Adrenal gland (tissue), 12 donors: ENCODE results near the gene KRTAP25-1. TPM values are rescaled to one million over a fixed set of nuclear protein-coding genes. Genes with fewer than 3 reads are reported as not detected.

Experiments
- DNase-seq, 7 donors: peaks; one replicate each; pipeline ENCODE4 v3.0.0-alpha.2; 2019 to 2020
- H3K27ac ChIP-seq, 5 donors: fragments of 200-600 bp; sonication (generic) in 4 of 5; 1 replicate in 3 of 5; 2 replicates in 2 of 5; pipeline versions ENCODE4 v1.5.1 to v1.8.0; 2016 to 2020; ENCODE audit warnings: mild to moderate bottlenecking in 1 of 5
- H3K27me3 ChIP-seq: fragments of 200-600 bp; 2 replicates; pipeline ENCODE4 v1.8.0; 2021
- H3K36me3 ChIP-seq, 2 donors: fragments of 200-600 bp; replicated peaks in 1 of 2; 1 replicate in 1 of 2; 2 replicates in 1 of 2; pipeline versions ENCODE4 v1.5.1 to v1.8.0; 2018 to 2022
- H3K4me1 ChIP-seq, 2 donors: fragments of 200-600 bp; replicated peaks in 1 of 2; 1 replicate in 1 of 2; 2 replicates in 1 of 2; pipeline versions ENCODE4 v1.5.1 to v1.8.0; 2018 to 2021
- H3K4me3 ChIP-seq, 4 donors: fragments of 200-600 bp; sonication (generic) in 3 of 4; one replicate each; pipeline ENCODE4 v1.5.1; 2016 to 2018
- H3K9me3 ChIP-seq, 3 donors: fragments of 200-600 bp; sonication (generic) in 1 of 3; replicated peaks in 1 of 3; 1 replicate in 2 of 3; 2 replicates in 1 of 3; pipeline versions ENCODE4 v1.5.1 to v1.8.0; 2016 to 2021
- POLR2A ChIP-seq, 2 donors: fragments of 450-650 bp; IDR thresholded peaks; one replicate each; pipeline ENCODE4 v1.6.1; 2017; ENCODE audit warnings: antibody characterized with exemption in 2 of 2, mild to moderate bottlenecking in 2 of 2, moderate library complexity in 1 of 2
- WGBS, 4 donors: extraction: QIAGEN DNeasy Blood & Tissue Kit in 2 of 4; methylation state at CpG; one replicate each; pipeline versions ENCODE4 v1.1.5 to v1.1.7; 2013 to 2017; 5-methylcytosine and 5-hydroxymethylcytosine counted together
- intact Hi-C, 2 donors: fragments of 100-400 bp; cut with DNase I; formaldehyde crosslinking; loops; one replicate each; pipeline versions ENCODE4 v1.14.1 to v1.15.0; 2022 to 2023
- polyA plus RNA-seq, 3 donors: library from polyadenylated mRNA; stranded (reverse); fragments of 200-250 nt in 2 of 3; fragments of 350-450 nt in 1 of 3; fragmentation: Illumina TruSeq in 1 of 3; extraction: RNeasy Lipid Tissue Mini Kit (QIAGEN cat#74804) in 1 of 3; gene quantifications; one replicate each; pipeline ENCODE4 v1.2.3, GENCODE V29; 2013 to 2014
- total RNA-seq, 9 donors: library from RNA; depleted of rRNA in 4 of 9; stranded (reverse); fragments of >200 nt in 4 of 9; fragments of 120-200 nt in 1 of 9; fragmentation: NEBNext Ultra II Directional in 1 of 9; extraction: Animal tissue kit (Norgen Biotek cat#: 25700) in 1 of 9; gene quantifications; one replicate each; pipeline versions ENCODE4 v1.1.0 to v1.2.4, GENCODE V29; 2013 to 2023
- TF ChIP-seq, protein P1 (sequence below), 6 experiments: fragments of 450-650 bp in 4 of 6; fragments of 200-600 bp in 2 of 6; sonication (generic) in 1 of 6; IDR thresholded peaks; 1 replicate in 5 of 6; 2 replicates in 1 of 6; pipeline versions ENCODE4 v1.5.1 to v1.8.0; 2016 to 2021; ENCODE audit warnings: antibody characterized with exemption in 6 of 6, mild to moderate bottlenecking in 2 of 6, moderate library complexity in 1 of 6
- donor health status: healthy with polysubstance abuse.
- donor health status: Bipolar disorder and iron deficiency.
- donor health status: DM: yes; HTN: yes; CAD: no.
- donor health status: DM: no; HTN: no; CAD: no.
- donor health status: DM: no; HTN: no; CAD: no.
- donor health status: DM: yes; HTN: yes; CAD: no.

The KRTAP25-1 gene
- total and polyA plus RNA-seq, 12 donors: not detected

DNA sequence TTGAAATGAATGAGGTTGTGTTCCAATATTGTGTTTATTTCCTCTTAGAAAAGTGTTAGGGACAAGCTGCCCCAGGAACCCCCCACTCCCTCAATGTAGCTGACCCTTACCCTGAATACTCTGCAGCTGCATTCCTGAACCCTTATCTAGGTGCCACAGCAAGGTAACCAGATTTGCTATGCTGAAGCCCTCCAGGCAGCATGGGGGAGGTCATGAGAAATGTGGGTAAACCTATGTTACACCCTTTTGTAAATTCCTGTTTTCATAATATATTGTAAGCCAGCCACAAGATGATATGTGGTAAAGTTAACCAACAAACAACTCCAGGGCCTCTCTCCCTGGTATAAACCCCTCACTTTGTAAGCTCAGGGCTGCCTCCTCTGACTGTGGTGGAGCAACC, 45.6 kb downstream of the KRTAP25-1 start:
- no peaks in the 10 kb centered on the region for H3K9me3 ChIP-seq
- intact Hi-C loops: no loop called here
- H3K27me3 ChIP-seq: no peaks in the 10 kb centered on the region
- H3K4me3 ChIP-seq: no peak overlapping the region
- no peaks in the 10 kb centered on the region for H3K4me1 ChIP-seq
- TF ChIP-seq, protein P1, sequence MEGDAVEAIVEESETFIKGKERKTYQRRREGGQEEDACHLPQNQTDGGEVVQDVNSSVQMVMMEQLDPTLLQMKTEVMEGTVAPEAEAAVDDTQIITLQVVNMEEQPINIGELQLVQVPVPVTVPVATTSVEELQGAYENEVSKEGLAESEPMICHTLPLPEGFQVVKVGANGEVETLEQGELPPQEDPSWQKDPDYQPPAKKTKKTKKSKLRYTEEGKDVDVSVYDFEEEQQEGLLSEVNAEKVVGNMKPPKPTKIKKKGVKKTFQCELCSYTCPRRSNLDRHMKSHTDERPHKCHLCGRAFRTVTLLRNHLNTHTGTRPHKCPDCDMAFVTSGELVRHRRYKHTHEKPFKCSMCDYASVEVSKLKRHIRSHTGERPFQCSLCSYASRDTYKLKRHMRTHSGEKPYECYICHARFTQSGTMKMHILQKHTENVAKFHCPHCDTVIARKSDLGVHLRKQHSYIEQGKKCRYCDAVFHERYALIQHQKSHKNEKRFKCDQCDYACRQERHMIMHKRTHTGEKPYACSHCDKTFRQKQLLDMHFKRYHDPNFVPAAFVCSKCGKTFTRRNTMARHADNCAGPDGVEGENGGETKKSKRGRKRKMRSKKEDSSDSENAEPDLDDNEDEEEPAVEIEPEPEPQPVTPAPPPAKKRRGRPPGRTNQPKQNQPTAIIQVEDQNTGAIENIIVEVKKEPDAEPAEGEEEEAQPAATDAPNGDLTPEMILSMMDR (IDR thresholded peaks at IDR 0.05): no peak
- no peak for TF ChIP-seq POLR2A (IDR thresholded peaks at IDR 0.05)
- DNase-seq: no peak
- no peaks in the 10 kb centered on the region for H3K36me3 ChIP-seq
- no peak overlapping the region for H3K27ac ChIP-seq

DNA sequence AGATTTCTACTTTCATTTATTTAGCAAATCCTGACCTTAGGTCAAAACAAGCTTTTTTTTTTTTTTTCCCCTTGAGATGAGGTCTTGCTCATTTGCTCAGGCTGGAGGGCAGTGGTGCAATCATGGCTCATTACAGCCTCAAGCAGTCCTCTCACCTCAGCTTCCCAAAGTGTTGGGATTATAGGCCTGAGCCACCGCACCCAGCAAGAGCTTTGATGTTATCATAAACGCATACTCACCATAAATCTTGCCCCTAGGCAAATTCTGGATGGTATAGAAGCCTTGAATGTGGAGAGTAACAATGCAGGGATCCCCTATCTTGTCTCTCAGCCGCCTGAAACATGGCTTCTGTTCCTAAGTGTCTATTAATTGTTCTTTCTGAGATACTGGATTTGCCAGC, 48.7 kb downstream of the KRTAP25-1 start:
- Histone ChIP-seq H3K4me3 (no peak overlapping the region), H3K4me1 (no peaks in the 10 kb centered on the region), H3K27ac (no peak overlapping the region), H3K27me3 (no peaks in the 10 kb centered on the region), H3K9me3 (no peaks in the 10 kb centered on the region), H3K36me3 (no peaks in the 10 kb centered on the region)
- DNase-seq: no peak
- intact Hi-C loops: no loop called here
- no peak for TF ChIP-seq POLR2A (IDR thresholded peaks at IDR 0.05)
- TF ChIP-seq, protein P1 (IDR thresholded peaks at IDR 0.05): no peak
- 53 to 70% (median 68%) methylated on average over 3 of the region's 3 CpGs for WGBS, 4 donors

Other genes with a start within 250 kb of the KRTAP25-1 start
- gene CLDN17, start 122.7 kb downstream of the KRTAP25-1 start, total RNA-seq: not detected
- not detected for gene CLDN17, start 122.7 kb downstream of the KRTAP25-1 start, polyA plus RNA-seq
- gene CLDN8, start 73.4 kb downstream of the KRTAP25-1 start, total RNA-seq: under 1 TPM in 1 of 9 donors, not detected in 8; 0.14 TPM
- gene CLDN8, start 73.4 kb downstream of the KRTAP25-1 start, polyA plus RNA-seq: not detected
- gene KRTAP24-1, start 6.6 kb downstream of the KRTAP25-1 start, total RNA-seq: not detected
- not detected for gene KRTAP24-1, start 6.6 kb downstream of the KRTAP25-1 start, polyA plus RNA-seq
- gene KRTAP26-1, start 30.8 kb upstream of the KRTAP25-1 start, total RNA-seq: not detected
- not detected for gene KRTAP26-1, start 30.8 kb upstream of the KRTAP25-1 start, polyA plus RNA-seq
- not detected for gene KRTAP27-1, start 48.2 kb upstream of the KRTAP25-1 start, total RNA-seq
- gene KRTAP27-1, start 48.2 kb upstream of the KRTAP25-1 start, polyA plus RNA-seq: not detected
- not detected for gene KRTAP23-1, start 59.1 kb upstream of the KRTAP25-1 start, total RNA-seq
- gene KRTAP23-1, start 59.1 kb upstream of the KRTAP25-1 start, polyA plus RNA-seq: not detected
- gene KRTAP13-2, start 82.8 kb upstream of the KRTAP25-1 start, total RNA-seq: under 1 TPM in 1 of 9 donors, not detected in 8; 0.41 TPM
- gene KRTAP13-2, start 82.8 kb upstream of the KRTAP25-1 start, polyA plus RNA-seq: not detected
- not detected for gene KRTAP13-1, start 106.5 kb upstream of the KRTAP25-1 start, total RNA-seq
- not detected for gene KRTAP13-1, start 106.5 kb upstream of the KRTAP25-1 start, polyA plus RNA-seq
- not detected for gene KRTAP13-3, start 136.4 kb upstream of the KRTAP25-1 start, total RNA-seq
- not detected for gene KRTAP13-3, start 136.4 kb upstream of the KRTAP25-1 start, polyA plus RNA-seq
- gene KRTAP13-4, start 140.7 kb upstream of the KRTAP25-1 start, total RNA-seq: not detected
- not detected for gene KRTAP13-4, start 140.7 kb upstream of the KRTAP25-1 start, polyA plus RNA-seq
- not detected for gene KRTAP15-1, start 150.8 kb upstream of the KRTAP25-1 start, total RNA-seq
- gene KRTAP15-1, start 150.8 kb upstream of the KRTAP25-1 start, polyA plus RNA-seq: not detected
- not detected for gene KRTAP19-1, start 190.9 kb upstream of the KRTAP25-1 start, total RNA-seq
- gene KRTAP19-1, start 190.9 kb upstream of the KRTAP25-1 start, polyA plus RNA-seq: not detected
- gene KRTAP19-2, start 197.9 kb upstream of the KRTAP25-1 start, total RNA-seq: not detected
- gene KRTAP19-2, start 197.9 kb upstream of the KRTAP25-1 start, polyA plus RNA-seq: not detected
- not detected for gene KRTAP19-3, start 202.5 kb upstream of the KRTAP25-1 start, total RNA-seq
- not detected for gene KRTAP19-3, start 202.5 kb upstream of the KRTAP25-1 start, polyA plus RNA-seq
- not detected for gene KRTAP19-4, start 207.7 kb upstream of the KRTAP25-1 start, total RNA-seq
- not detected for gene KRTAP19-4, start 207.7 kb upstream of the KRTAP25-1 start, polyA plus RNA-seq
- gene KRTAP19-5, start 212.6 kb upstream of the KRTAP25-1 start, total RNA-seq: not detected
- not detected for gene KRTAP19-5, start 212.6 kb upstream of the KRTAP25-1 start, polyA plus RNA-seq